Panc1 (cell line): Measurements from ENCODE around the gene TIGD7.

Source experiments
- POLR2AphosphoS5 ChIP-seq: IDR thresholded peaks from 2 replicates; pipeline ENCODE4 v1.6.1; 2012; ENCODE audit warnings: mild to moderate bottlenecking, low read depth, low read length, moderate library complexity
- TCF7L2 ChIP-seq: IDR thresholded peaks from 2 replicates; pipeline ENCODE4 v1.6.1; 2011; ENCODE audit warnings: mild to moderate bottlenecking, low read depth, low read length, inconsistent platforms
- TF ChIP-seq, protein P1 (sequence below): fragments of 450-650 bp; IDR thresholded peaks from 2 replicates; pipeline ENCODE4 v1.5.1; 2017; ENCODE audit warnings: mild to moderate bottlenecking
- TF ChIP-seq, protein P2 (sequence below), 2 experiments: IDR thresholded peaks; 2 replicates each; pipeline ENCODE4 v1.6.1; 2011 to 2012; ENCODE audit warnings: low read depth in 2 of 2, control low read depth in 1 of 2, low read length in 1 of 2, mild to moderate bottlenecking in 1 of 2, moderate library complexity in 1 of 2; ENCODE audit not compliant: insufficient read depth in 1 of 2

GRCh38 chr16:3256146-3256865, 48.9 kb downstream of the TIGD7 start, which contains the start of gene MEFV:
- TF ChIP-seq, protein P1, sequence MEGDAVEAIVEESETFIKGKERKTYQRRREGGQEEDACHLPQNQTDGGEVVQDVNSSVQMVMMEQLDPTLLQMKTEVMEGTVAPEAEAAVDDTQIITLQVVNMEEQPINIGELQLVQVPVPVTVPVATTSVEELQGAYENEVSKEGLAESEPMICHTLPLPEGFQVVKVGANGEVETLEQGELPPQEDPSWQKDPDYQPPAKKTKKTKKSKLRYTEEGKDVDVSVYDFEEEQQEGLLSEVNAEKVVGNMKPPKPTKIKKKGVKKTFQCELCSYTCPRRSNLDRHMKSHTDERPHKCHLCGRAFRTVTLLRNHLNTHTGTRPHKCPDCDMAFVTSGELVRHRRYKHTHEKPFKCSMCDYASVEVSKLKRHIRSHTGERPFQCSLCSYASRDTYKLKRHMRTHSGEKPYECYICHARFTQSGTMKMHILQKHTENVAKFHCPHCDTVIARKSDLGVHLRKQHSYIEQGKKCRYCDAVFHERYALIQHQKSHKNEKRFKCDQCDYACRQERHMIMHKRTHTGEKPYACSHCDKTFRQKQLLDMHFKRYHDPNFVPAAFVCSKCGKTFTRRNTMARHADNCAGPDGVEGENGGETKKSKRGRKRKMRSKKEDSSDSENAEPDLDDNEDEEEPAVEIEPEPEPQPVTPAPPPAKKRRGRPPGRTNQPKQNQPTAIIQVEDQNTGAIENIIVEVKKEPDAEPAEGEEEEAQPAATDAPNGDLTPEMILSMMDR = no peak
- no peak for TF ChIP-seq TCF7L2
- TF ChIP-seq, protein P2, sequence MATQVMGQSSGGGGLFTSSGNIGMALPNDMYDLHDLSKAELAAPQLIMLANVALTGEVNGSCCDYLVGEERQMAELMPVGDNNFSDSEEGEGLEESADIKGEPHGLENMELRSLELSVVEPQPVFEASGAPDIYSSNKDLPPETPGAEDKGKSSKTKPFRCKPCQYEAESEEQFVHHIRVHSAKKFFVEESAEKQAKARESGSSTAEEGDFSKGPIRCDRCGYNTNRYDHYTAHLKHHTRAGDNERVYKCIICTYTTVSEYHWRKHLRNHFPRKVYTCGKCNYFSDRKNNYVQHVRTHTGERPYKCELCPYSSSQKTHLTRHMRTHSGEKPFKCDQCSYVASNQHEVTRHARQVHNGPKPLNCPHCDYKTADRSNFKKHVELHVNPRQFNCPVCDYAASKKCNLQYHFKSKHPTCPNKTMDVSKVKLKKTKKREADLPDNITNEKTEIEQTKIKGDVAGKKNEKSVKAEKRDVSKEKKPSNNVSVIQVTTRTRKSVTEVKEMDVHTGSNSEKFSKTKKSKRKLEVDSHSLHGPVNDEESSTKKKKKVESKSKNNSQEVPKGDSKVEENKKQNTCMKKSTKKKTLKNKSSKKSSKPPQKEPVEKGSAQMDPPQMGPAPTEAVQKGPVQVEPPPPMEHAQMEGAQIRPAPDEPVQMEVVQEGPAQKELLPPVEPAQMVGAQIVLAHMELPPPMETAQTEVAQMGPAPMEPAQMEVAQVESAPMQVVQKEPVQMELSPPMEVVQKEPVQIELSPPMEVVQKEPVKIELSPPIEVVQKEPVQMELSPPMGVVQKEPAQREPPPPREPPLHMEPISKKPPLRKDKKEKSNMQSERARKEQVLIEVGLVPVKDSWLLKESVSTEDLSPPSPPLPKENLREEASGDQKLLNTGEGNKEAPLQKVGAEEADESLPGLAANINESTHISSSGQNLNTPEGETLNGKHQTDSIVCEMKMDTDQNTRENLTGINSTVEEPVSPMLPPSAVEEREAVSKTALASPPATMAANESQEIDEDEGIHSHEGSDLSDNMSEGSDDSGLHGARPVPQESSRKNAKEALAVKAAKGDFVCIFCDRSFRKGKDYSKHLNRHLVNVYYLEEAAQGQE (IDR thresholded peaks at IDR 0.05; ENCODE audit: insufficient read depth in 1 of 2, low read depth in 2 of 2, low read length in 1 of 2) = no peak; a peak in 1 of 4 replicates
- TF ChIP-seq POLR2AphosphoS5 = no peak
